HG03175 (cell line): Measurements from ENCODE around the gene MSX1.
"Not testable (repeated sequence)": the region's sequence is repeated elsewhere in the genome, so short reads cannot be mapped to it uniquely, and the experiment has no call there.

ENCODE experiments used
- ATAC-seq: cut with Tn5 transposase; IDR thresholded peaks from one replicate; pipeline ENCODE4 v1.9.1; 2021; ENCODE audit warnings: mild to moderate bottlenecking, moderate library complexity; ENCODE audit not compliant: unreplicated experiment

MSX1 gene

DNA sequence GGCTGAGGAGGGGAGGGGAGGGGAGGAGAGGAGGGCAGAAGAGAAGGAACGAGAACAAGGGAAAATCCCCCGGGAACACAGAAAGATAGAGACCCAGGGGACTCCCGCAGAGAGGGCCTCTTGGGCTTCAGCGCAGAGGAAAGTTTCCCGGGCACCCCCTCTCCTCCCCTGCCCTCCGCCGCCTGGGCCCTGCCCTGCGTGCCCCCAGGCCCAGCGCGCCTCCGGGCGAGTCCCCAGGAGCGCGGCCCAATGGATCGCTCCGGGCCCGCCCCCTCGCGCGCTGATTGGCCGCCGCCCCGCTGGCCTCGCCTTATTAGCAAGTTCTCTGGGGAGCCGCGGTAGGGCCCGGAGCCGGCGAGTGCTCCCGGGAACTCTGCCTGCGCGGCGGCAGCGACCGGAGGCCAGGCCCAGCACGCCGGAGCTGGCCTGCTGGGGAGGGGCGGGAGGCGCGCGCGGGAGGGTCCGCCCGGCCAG is at the start of gene MSX1:
MSX1 (plus strand) TSS at position 341 of the 474 bp plus-strand sequence. CDS start 235 bp downstream, outside the sequence.
- ATAC-seq: peak; percentile 88

DNA sequence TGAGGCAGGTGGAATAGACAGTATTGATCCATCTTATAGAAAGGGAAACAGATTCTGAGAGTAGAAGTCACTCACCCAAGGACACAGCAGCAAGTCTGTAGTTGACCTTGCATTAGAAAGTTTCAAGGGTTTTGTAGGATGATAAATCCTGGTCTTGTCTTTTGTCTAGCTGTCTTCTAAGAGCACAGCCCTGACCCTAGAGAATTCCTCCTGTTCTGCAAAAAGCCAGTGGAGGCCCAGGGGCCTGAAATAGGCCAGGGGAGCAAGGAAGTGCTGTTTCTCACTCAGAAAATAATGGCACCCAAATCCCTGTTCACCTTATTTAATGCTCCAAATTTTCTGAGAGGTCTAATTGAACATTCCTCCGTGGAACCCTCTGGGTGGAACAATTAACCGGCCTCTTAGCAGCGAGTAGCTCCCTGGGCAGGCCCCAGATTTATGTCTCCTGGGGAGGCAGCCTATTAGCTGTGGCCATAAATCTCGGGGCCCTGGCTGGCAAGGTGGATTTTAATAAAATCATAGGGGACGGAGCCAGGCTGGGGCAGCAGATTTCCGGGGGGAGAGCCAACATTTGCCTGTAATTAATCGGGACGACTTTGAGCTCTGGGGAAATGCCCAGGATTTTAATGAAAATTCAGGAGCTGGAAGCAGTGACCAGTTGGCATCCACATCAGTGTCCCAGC is 49.2 kb upstream of the MSX1 start:
- no peak for ATAC-seq

DNA sequence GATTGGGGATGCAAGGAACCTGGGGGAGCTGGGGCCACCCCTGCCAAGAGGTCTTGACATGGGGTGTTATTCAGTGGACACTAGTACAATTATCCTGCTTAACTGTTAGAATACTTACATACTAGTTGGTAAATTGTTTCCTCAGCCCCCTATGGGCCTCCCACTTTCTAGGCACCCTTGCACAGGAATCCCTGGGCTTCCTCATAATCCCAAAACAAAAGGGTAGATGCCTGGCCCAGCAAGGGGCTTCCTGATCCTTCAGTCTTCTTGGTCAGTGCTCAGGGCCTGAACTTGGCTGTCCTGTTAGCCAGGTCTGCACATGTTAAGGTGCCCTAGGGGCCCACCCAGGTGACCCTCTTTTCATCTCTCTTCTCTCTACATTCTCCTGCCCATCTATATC is 48.7 kb upstream of the MSX1 start:
- no peak for ATAC-seq

DNA sequence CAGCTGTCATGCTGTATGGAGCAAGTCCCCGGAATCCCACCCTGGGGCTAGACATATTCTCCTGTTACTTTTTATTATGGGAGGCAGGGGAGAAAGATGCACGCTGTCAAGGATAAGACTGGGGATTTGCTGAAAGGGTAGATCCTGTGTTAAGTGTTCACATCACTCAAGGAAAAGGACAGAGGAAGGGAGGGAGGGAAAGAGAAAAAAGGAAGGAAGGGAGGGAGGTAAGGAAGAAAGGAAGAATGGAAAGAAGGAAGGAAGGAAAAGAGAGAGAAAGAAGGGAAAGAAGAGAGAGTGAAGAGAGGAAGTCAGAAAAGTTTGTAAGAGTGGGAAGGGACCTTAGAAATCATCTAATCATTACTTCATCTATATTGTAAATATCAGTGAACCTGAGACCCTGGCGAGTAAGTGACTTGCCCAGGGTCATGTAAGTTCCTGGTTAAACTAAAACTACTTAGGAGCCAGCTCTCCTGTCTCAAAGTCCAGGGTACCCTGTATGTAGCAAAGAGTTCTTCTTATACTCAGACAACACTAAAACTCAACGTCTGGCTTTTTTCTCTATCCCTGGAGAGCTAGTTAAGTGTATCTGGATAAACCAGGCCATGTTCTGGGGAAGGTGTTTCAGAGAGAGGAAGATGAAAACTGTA is 47.2 kb upstream of the MSX1 start:
- no peak for ATAC-seq

DNA sequence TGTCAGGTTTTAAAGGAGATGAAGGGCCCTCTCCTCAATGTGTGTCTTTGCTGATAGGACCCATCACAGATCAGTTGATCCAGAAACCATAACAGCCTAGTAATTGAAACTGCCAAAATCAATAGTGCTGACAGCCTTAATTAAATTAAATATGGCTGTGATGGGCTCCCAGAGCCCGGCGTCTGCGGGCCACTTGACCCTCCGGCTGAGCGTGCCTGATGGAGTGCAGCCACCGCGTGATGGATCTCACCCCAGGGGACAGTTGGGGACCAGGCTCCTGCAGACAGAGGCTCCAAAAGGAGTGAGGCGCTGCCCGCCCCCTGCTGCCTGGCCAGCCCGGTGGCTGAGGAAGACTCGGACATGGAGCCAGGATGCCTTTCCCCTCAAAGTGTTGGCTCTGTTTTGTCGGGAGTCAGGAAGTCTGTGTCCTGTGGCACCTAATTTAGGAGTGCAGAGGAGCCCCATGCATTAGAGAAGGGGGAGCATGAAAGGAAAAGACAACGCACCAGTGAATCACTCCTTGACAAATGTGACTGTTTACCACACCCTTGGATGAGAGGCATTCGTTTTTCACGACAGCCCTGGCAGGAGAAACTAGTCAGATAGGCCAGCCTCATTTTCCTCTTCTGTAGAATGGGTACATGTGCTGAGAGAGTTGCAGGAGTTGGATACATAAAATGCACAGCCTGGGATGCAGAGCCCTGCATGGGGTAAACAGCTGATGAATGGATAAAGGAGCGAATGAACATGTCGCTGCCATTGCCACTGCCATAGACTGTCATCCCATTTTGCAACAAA is 40.9 kb upstream of the MSX1 start:
- no peak for ATAC-seq

DNA sequence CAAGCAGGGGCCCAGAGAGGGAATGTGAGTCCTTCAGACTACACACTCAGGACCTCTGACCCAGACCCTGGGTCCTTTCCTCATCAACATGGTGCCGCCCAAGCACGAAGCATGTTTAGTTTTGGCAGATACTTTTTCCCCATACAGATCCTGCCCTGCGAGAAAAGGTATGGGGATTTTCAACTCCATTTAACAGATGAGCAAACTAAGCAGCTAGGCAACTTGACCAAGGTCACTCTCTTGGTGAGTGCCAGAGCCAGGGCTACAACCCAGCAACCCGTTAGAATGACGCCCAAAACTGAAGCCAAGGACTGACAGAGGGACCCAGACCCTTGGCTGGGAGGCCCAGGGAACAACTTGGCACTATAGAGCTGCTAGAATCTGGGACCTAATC is 40.3 kb upstream of the MSX1 start:
- no peak for ATAC-seq

DNA sequence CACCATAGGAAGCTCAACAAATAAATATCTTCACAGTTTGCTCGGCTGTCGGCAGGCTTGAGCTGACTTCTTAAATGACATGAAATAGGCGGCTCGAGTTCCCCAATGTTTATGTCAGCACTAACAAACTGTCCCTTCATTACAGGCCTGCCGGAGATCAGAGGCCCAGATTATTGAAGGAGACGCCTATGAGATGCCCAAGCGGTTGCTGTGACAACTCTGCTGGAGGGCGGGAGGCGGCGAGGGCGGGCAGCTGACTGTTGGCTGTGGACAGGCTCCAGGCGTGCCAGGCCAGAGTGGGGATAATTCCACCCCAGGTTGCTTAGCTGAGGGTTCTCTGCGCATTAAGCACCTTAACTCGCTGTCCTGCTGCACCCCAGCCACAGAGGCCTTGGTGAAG is 39.2 kb upstream of the MSX1 start:
- ATAC-seq: no peak

DNA sequence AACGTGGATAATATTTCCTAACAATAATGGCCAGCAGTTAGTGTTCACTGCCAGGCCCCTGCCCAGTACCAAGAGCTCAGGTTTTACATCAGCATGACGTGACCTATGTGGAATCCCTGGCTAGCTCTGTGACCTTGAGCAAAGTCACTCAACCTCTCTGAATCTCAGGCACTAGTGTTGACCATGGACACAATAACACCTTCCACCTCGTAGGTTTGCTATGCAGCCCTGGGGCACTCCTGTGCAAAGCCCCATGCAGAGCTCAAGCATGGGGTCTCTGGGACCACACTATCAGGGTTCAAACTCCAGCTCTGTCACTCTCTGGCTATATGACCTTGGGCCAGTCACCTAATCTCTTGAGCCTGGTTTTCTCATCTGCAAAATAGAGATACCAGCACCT is 38.7 kb upstream of the MSX1 start:
- ATAC-seq: no peak

DNA sequence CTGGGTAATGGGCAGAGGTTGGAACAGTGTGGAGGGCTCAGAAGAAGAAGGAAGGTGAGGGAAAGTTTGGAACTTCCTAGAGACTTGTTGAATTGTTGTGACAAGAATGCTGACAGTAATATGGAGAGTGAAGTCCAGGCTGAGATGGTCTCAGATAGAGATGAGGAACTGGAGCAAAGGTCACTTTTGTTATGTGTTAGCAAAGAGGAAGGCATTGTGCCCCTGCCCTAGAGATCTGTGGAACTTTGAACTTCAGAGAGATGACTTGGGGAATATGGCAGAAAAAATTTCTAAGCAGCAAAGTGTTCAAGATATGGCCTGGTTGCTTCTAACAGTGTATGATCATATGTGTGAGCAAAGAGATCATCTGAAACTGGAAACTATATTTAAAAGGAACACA is 37.9 kb upstream of the MSX1 start:
- no peak for ATAC-seq

DNA sequence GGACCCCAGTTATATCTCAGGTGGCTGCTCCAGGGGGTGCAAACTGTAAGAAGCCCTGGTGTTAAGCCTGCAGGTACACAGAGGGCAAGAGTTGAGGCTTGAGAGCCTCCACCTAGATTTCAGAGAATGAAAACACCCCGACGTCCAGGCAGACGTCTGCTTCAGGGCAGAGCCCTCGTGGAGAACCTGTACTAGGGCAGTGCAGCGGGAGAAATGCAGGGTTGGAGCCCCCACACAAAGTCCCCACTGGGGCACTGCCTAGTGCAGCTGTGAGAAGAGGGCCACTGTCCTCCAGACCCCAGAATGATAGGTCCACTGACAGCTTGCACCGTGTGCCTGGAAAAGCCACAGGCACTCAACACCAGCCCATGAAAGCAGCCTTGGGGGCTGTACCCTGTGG is 37.2 kb upstream of the MSX1 start:
- ATAC-seq: not testable (repeated sequence)

DNA sequence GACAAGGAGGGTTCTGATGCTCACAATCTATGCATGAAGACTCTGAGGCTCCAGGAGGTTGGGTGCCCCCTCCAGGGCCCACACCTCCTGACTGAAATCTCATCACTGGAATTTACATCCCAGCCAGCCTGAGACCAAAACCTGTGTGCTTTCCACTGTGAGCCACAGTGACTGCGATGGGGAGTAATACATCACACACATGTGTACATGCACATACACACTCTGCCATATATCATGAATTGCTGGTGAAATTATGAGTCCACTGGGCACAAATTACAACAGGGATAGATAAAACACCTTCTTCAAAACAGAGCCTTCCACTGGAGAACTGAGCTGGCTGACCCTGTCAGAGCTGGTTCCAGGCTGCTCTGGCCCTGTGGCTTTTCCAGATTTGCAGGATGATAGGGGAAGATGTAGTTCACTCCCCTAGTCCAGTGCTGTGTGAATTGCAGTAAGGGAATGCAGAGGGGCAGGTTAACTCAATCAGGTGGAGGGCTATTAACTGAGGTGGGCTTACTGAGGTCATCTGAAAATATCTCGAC is 35.8 kb upstream of the MSX1 start:
- no peak for ATAC-seq

DNA sequence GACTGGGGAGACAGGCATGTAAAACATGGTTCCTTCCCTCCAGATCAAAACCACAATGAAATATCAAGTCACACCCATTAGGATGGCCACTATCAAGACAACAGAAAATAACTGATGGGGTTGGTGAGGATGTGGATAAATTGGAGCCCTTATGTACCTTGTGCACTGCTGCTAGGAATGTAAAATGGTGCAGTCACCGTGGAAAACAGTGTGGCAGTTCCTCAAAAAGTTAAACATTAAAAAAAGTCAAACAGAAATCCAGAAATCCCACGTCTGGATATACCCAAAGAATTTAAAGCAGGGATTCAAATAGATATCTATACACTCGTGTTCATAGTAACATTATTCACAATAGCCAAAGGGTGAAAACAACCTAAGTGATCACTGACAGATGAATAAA is 35.2 kb upstream of the MSX1 start:
- no peak for ATAC-seq

DNA sequence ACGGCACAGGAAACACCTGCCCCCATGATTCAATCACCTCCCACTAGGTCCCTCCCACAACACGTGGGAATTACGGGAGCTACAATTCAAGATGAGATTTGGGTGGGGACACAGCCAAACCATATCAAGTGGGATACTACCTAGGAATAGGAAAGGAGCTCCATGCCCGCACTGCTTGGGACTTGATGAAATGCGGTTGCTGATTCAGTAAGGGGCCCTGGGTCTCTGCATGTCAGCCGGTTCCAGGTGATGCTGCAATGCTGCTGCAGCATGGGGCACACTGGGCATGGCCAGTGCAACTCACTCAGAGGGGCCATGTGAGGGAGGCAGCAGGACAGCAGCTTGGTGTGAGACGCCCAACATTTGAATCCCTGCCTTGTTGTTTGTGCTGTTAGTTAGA is 34.0 kb upstream of the MSX1 start:
- ATAC-seq: no peak

DNA sequence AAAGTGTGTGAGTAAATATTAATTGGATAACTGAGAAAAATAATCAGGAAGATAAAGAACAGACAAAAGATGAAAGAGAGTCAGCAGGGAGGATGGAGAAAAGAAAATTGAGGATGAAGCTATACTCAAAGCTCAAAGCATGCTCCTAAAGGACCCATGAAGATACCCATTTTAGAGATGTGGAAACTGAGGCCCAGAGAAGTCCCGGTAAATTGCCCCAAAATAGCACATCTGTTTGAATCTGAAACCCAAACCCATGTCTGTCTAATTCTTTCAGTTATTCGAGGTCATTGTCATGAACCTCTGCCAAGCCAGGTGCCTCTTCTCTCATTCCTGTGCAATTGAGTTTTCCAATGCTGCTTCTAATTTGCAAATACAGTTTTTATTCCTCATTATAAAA is 29.6 kb upstream of the MSX1 start:
- no peak for ATAC-seq

DNA sequence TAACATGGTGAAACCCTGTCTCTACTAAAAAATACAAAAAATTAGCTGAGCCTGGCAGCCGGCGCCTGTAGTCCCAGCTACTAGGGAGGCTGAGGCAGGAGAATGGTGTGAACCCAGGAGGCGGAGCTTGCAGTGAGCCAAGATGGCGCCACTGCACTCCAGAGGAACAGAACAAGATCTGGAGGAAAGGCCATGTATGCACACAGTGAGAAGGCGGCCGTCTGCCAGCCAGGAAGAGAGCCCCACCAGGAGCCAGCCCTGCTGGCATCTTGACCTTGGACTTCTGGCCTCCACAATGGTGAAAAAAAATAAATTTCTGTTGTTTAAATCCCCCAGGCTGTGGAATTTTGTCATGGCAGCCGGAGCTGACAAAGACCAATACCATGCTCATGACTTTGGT is 28.2 kb upstream of the MSX1 start:
- ATAC-seq: no peak

DNA sequence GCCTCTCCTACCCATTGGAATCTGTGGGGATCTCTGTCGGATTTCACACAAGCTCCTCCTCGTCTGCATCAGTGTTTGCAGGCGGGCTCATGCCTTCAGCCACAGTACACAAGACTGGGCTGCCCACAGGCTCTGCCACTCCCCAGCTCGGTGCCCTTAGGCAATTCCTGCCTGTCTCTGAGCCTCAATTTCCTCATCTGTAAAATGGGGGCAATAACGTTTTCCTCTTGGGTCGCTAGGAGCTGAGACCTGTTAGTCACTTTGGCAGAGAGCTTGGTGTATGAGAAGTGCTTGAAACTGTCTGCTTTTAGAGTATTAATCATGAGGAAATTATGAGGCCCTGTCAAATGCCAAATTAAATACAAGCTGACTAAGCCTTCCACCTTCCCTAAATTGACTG is 27.6 kb upstream of the MSX1 start:
- ATAC-seq: no peak

DNA sequence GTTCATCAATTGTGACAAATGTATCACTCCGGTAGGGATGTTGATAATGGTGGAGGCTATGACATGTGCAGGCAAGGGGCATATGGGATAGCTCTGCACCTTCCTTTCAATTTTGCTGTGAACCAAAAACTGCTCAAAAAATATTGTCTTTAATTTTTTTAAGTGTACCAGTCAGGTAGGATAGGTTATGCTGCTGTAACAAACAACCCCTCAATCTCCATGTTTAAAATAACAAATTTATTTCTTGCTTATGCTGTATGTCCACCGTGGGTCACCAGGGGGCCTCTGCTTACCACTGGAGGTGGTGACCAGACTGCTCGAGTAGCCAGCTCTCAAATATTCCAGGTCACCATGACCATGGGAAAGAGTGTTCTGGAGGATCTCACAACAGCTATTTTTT is 23.4 kb upstream of the MSX1 start:
- no peak for ATAC-seq

DNA sequence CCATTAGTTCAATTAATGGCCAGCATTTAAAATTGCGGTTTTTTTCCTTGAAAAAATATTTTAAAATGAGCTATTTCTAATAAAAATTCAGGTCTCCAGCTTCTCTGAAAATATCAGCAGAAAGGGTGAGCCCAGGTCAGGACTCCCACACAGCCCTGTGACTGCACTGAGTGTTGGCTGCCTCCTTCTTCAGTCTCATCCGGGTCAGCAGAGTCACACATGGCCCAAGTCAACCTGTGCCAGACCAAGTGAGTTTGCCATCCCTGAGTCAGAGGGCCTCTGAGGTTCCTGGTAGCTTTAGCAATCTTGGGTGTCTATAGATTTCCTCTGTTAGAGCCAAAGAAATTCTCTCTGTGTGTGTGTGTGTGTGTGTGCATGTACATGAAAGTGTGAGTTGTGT is 22.1 kb upstream of the MSX1 start:
- no peak for ATAC-seq

DNA sequence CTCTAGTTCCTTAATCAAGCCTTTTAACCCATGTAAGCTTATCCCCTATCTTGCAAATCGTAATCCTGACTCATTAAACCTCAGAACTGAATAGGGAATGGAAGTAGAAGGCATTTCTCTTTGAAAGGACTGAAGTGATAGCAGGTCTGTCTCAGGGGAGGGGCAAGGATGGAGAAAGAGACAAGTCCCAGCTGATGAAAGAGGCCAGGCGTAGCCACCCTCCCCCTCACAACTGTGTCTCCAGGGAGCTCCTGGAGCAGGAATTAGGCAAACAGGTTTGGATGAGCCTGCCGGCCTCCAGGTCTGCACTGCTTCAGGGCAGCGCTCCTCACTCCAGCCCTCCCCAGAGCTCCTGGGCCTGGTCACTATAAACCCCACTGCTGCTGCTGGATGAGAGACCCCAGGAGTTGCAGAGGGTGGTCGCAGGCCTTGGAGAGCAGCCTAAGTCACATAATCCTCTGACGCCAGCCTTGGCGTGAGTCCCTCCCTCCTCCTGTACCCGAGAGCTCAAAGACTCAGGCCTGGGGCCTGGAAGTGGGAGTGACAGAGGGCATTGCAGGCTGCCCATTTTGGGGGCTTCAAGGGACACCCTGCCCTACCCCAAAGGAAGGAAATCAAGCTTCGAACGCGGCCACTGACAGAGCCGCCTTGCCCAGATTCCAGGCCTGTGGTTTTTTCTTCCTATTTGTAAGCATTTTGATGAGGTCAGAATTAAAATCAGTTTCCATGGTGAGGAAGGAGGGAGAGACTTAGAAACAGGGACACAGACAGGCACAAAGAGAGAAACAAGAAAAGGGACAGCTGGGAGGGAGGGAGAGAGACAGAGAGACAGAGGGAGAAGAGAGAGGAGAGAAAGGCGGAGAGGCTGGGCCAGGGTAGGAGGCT is 21.2 kb upstream of the MSX1 start:
- ATAC-seq: no peak

DNA sequence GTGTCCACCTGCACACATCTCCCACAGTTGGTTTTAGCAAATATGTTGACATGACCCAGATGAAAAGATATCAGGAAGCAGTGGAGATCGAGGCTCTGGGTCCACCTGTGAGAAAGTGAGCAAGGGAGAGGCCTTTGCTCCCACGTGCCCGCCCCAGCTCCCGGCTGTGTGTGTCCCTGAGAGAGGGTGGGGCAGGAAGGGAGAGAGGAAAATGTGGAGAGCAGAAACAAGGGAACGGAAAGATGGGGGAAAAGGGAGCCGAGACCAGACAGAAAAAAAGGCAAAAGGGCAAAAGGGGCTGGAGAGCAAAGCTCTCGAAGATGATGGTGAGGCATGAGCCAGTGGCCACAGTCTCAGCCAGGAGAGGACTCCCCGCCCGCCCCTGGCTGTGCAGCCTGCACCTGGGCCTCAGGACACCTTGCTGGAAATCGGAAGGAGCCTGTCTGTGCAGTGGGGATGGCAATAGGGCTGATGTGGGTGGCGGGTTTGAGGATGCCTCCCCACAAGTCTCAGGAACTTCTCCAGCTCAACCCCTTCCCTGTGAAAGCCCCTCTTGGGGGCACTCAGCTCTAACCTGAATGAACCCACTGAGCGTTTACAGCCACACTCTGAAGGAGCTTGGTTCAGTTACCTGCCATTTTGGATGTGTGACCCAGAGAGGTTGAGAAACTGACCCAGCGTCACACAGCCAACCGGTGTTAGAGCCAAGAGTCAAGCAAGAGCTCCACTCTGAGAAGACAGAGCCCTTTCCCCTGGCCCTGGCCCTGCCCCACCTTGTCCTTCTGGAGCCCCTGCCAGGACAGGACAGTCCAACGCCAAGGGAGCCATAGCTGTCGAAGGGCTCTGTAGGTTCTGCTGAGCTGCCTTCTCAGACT is 20.3 kb upstream of the MSX1 start:
- ATAC-seq: no peak
